Measurements from ENCODE around the gene DDX56. TPM values are rescaled to one million over a fixed set of nuclear protein-coding genes. Genes with fewer than 3 reads are reported as not detected.

DDX56 gene
- total RNA-seq, 6 experiments from 2014 or later = 62.2 to 81.9 (median 70.1) TPM

DNA sequence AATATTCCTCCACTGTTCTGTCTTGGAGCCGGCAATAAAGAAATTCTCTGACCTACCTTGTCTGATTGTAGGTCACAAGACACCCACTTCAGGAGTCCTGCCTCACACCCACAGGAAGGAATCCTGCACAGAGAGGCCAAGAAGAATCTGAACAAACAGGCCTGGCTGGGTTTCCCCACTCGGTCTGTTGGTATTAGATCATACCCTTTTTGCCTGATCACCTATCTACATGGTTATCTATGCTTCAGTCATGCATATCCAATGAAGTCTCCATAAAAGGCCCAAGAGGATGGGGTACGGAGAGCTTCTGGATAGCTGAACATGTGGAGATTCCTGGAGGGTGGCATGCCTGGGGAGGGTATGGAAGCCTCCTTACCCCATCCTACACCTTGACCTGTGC is 45.0 kb upstream of the DDX56 start:
- H3K4me3 Mint-ChIP-seq = no peak overlapping the region
- no peaks in the 10 kb centered on the region for H3K27me3 Mint-ChIP-seq (ENCODE audit: insufficient read depth)
- peaks cover 16% of the 10 kb centered on the region for H3K36me3 Mint-ChIP-seq (ENCODE audit: low read depth)
- H3K9me3 Mint-ChIP-seq = no peaks in the 10 kb centered on the region; the same call in 1 of the 2 replicates
- TF ChIP-seq, protein P1, sequence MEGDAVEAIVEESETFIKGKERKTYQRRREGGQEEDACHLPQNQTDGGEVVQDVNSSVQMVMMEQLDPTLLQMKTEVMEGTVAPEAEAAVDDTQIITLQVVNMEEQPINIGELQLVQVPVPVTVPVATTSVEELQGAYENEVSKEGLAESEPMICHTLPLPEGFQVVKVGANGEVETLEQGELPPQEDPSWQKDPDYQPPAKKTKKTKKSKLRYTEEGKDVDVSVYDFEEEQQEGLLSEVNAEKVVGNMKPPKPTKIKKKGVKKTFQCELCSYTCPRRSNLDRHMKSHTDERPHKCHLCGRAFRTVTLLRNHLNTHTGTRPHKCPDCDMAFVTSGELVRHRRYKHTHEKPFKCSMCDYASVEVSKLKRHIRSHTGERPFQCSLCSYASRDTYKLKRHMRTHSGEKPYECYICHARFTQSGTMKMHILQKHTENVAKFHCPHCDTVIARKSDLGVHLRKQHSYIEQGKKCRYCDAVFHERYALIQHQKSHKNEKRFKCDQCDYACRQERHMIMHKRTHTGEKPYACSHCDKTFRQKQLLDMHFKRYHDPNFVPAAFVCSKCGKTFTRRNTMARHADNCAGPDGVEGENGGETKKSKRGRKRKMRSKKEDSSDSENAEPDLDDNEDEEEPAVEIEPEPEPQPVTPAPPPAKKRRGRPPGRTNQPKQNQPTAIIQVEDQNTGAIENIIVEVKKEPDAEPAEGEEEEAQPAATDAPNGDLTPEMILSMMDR (IDR thresholded peaks at IDR 0.05) = no peak
- H3K4me1 Mint-ChIP-seq (ENCODE audit: low read depth) = peaks cover 76% of the 10 kb centered on the region
- no peak for DNase-seq
- peak overlapping the region; percentile 90; the same call in 1 of the 2 replicates for H3K27ac Mint-ChIP-seq

- Mint-ChIP-seq H3K9me3 (no peaks in the 10 kb centered on the region; the same call in 1 of the 2 replicates), H3K4me1 (ENCODE audit: low read depth) (peaks cover 72% of the 10 kb centered on the region), H3K4me3 (peak overlapping the region; percentile 60), H3K27me3 (ENCODE audit: insufficient read depth) (no peaks in the 10 kb centered on the region), H3K36me3 (ENCODE audit: low read depth) (peaks cover 16% of the 10 kb centered on the region), H3K27ac (peak overlapping the region; percentile 90)
- no peak for DNase-seq
- TF ChIP-seq, protein P1 (IDR thresholded peaks at IDR 0.05) = no peak
Measured at GRCh38 chr7:44618045-44618444, 44.3 kb upstream of the DDX56 start.

GRCh38 chr7:44617225-44617890 is 43.6 kb upstream of the DDX56 start:
- peaks cover 65% of the 10 kb centered on the region for H3K4me1 Mint-ChIP-seq (ENCODE audit: low read depth)
- TF ChIP-seq, protein P1 (IDR thresholded peaks at IDR 0.05) = no peak
- H3K4me3 Mint-ChIP-seq = peak overlapping the region; percentile 60
- peak overlapping the region; percentile 90 for H3K27ac Mint-ChIP-seq
- no peaks in the 10 kb centered on the region; the same call in 1 of the 2 replicates for H3K9me3 Mint-ChIP-seq
- H3K36me3 Mint-ChIP-seq (ENCODE audit: low read depth) = peaks cover 16% of the 10 kb centered on the region
- DNase-seq = peak; percentile 77
- H3K27me3 Mint-ChIP-seq (ENCODE audit: insufficient read depth) = no peaks in the 10 kb centered on the region; the same call in 1 of the 2 replicates

DNA sequence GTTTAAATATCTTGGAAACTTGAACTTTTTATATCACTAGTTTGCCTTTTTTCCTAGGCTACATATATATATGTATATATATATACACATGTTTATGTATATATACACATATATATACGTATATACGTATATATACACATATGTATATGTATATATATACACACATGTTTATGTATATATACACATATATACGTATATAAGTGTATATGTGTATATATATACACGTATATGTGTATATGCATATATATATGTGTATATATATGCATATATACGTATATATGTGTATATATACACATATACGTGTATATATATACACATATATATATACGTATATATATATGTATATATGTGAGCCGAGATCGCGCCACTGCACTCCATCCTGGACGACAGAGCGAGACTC is 42.8 kb upstream of the DDX56 start:
- H3K36me3 Mint-ChIP-seq (ENCODE audit: low read depth) = peaks cover 13% of the 10 kb centered on the region
- H3K4me3 Mint-ChIP-seq = no peak overlapping the region

GRCh38 chr7:44615793-44616192 is 42.1 kb upstream of the DDX56 start:
- Mint-ChIP-seq H3K36me3 (ENCODE audit: low read depth) (peaks cover 6% of the 10 kb centered on the region), H3K27ac (no peak overlapping the region)
- TF ChIP-seq, protein P1 (IDR thresholded peaks at IDR 0.05) = no peak

More for the DNA sequence above, 42.8 kb upstream of the DDX56 start:
- DNase-seq = no peak
- Mint-ChIP-seq H3K4me1 (ENCODE audit: low read depth) (peaks cover 59% of the 10 kb centered on the region), H3K9me3 (no peaks in the 10 kb centered on the region; the same call in 1 of the 2 replicates), H3K27me3 (ENCODE audit: insufficient read depth) (no peaks in the 10 kb centered on the region; the same call in 1 of the 2 replicates), H3K27ac (no peak overlapping the region)
- TF ChIP-seq, protein P1 (IDR thresholded peaks at IDR 0.05) = no peak

More at GRCh38 chr7:44615793-44616192, 42.1 kb upstream of the DDX56 start:
- no peak overlapping the region for H3K4me3 Mint-ChIP-seq
- DNase-seq = no peak
- peaks cover 2% of the 10 kb centered on the region for H3K27me3 Mint-ChIP-seq (ENCODE audit: insufficient read depth)
- no peaks in the 10 kb centered on the region for H3K9me3 Mint-ChIP-seq
- H3K4me1 Mint-ChIP-seq (ENCODE audit: low read depth) = peaks cover 52% of the 10 kb centered on the region

All from HFFc6 (cell line).